Measurements from ENCODE around the gene CDH23.

DNA sequence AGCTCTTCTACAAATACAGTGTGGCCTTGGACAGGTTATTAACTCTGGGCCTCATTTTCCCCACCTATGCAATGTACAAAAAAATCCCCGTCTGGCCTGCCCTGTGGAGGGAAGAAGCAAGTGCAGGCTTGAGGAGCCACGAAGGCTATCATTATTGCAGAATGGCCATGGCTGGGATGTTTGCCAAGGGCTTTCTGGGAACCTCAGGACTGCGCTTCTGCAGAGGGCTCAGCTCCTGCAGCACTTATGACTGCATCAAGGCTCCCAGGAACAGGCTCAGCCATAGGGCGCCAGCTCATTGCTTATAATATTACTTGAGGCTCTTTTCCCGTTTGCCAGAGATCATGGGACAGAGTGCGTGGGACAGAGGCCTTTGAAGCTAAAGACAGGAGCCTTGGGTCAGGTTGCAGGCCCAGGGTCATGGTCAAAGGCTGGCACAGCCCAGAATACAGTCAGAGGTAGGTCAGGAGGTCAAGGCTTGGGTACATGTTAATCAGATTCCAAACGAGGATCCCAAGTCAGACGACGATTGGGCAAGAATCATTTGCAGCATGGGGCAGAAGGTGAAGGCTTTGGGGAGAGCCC lies 343.4 kb downstream of the CDH23 start:
- TF ChIP-seq, protein P1, sequence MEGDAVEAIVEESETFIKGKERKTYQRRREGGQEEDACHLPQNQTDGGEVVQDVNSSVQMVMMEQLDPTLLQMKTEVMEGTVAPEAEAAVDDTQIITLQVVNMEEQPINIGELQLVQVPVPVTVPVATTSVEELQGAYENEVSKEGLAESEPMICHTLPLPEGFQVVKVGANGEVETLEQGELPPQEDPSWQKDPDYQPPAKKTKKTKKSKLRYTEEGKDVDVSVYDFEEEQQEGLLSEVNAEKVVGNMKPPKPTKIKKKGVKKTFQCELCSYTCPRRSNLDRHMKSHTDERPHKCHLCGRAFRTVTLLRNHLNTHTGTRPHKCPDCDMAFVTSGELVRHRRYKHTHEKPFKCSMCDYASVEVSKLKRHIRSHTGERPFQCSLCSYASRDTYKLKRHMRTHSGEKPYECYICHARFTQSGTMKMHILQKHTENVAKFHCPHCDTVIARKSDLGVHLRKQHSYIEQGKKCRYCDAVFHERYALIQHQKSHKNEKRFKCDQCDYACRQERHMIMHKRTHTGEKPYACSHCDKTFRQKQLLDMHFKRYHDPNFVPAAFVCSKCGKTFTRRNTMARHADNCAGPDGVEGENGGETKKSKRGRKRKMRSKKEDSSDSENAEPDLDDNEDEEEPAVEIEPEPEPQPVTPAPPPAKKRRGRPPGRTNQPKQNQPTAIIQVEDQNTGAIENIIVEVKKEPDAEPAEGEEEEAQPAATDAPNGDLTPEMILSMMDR (IDR thresholded peaks at IDR 0.05): no peak
- TF ChIP-seq POLR2A (IDR thresholded peaks at IDR 0.05) (no peak), POLR2AphosphoS5 (IDR thresholded peaks at IDR 0.05; ENCODE audit: insufficient read depth in 1 of 2, low read depth in 1 of 2) (no peak)

All from vagina (tissue), 2 donors.